Calu3 (cell line): ENCODE data around the gene MRM3. TPM values are rescaled to one million over a fixed set of nuclear protein-coding genes. Genes with fewer than 3 reads are reported as not detected.

ENCODE experiments used
- BruUV-seq: library from RNA; stranded (reverse); fragments of 400-500 nt; replicated peaks from 2 replicates; lab custom pipeline; 2021; lab: Mats Ljungman, UMichigan
- CTCF ChIA-PET: fragments of 300-600 bp; sonication (Branson Sonifier 250); formaldehyde crosslinking; loops from one replicate; lab custom pipeline; 2022; ENCODE audit warnings: antibody characterized with exemption; lab: Charles Lee
- DNase-seq: peaks from one replicate; pipeline ENCODE4 v3.0.0; 2022
- H3K27ac Mint-ChIP-seq: one replicate; pipeline ENCODE4 v1.8.0; 2022; ENCODE audit warnings: mixed read lengths; ENCODE audit not compliant: unreplicated experiment
- H3K27me3 Mint-ChIP-seq: one replicate; pipeline ENCODE4 v1.8.0; 2022; ENCODE audit warnings: mixed read lengths; ENCODE audit not compliant: unreplicated experiment
- H3K36me3 Mint-ChIP-seq: one replicate; pipeline ENCODE4 v1.8.0; 2022; ENCODE audit warnings: mild to moderate bottlenecking, moderate library complexity, mixed read lengths; ENCODE audit not compliant: insufficient read depth, unreplicated experiment
- H3K4me1 Mint-ChIP-seq: one replicate; pipeline ENCODE4 v1.8.0; 2022; ENCODE audit warnings: mild to moderate bottlenecking, low read depth, mixed read lengths; ENCODE audit not compliant: unreplicated experiment
- H3K4me3 Mint-ChIP-seq: one replicate; pipeline ENCODE4 v1.8.0; 2022; ENCODE audit warnings: mild to moderate bottlenecking, low read depth, moderate library complexity, mixed read lengths; ENCODE audit not compliant: unreplicated experiment
- H3K9me3 Mint-ChIP-seq: one replicate; pipeline ENCODE4 v1.8.0; 2022; ENCODE audit warnings: low read depth, mixed read lengths; ENCODE audit not compliant: unreplicated experiment
- CTCF ChIP-seq: fragments of 200-600 bp; IDR thresholded peaks from one replicate; pipeline ENCODE4 v1.8.0; 2022; ENCODE audit warnings: antibody characterized with exemption; ENCODE audit not compliant: unreplicated experiment
- intact Hi-C: fragments of 100-400 bp; cut with micrococcal nuclease; formaldehyde crosslinking; loops from one replicate; pipeline ENCODE4 v1.10.0; 2022; ENCODE audit not compliant: unreplicated experiment
- total RNA-seq: library from RNA; stranded (reverse); gene quantifications from 2 replicates; pipeline ENCODE4 v1.2.3, GENCODE V29; 2022

MRM3 gene
- total RNA-seq, 1 experiment from 2014 or later = 15.0 TPM

DNA sequence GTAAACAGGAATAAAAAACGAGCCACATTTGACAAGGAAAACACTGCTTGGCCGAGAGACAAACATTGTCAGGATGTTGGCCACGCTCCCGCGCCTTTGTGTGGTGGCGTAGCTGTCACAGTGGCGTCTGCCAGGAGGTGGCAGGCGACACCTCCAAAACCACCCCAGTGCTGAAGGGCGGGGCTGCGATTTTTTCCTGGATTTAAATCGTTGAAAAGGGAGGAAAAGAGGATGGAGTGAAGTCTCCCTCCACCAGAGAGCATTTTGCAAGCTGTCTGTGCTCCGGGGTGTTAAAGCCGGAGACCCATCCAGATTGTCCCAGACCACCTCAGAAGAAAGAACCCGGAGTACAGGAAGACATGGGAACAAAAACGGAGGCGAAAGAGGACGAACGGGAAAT lies 12.7 kb downstream of the MRM3 start:
- CTCF ChIA-PET = interaction anchor here (1.0 to 2.3 kb wide), 3 partner anchors 185 to 202 kb away, joined by 3 to 8 read pairs (median 7); partner anchors contain the start of genes NXN and TIMM22
- H3K4me3 Mint-ChIP-seq = no peak overlapping the region
- BruUV-seq = no TSS peak

DNA sequence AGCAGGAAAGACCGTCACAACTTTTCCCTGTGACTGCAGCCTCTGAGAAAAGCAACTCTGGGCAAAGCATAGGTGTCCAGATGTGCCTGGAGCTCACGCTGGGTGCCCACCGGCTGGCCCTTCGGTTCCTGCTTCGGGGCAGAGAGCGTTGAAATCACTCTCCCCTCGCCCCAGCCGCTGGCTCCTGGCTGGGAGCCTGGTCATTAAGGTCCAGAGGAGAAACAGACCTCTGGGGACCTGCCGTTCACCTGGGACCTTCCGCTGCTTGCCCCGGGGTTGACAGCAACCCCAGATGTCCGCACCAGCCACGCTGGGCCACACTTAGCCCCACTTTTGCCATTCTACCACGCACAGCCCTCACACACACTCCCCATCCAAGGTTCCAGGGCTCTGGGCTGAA lies 13.1 kb downstream of the MRM3 start:
- intact Hi-C loops = loop anchor here (1.0 kb wide), 1 partner anchor 186 kb away; no protein-coding TSS in a partner anchor
- Mint-ChIP-seq H3K9me3 (no peaks in the 10 kb centered on the region), H3K4me1 (no peaks in the 10 kb centered on the region), H3K4me3 (no peak overlapping the region), H3K36me3 (peaks cover 4% of the 10 kb centered on the region), H3K27ac (no peak overlapping the region), H3K27me3 (no peaks in the 10 kb centered on the region)
- CTCF ChIA-PET = interaction anchor here (1.0 to 2.3 kb wide), 3 partner anchors 184 to 201 kb away, joined by 3 to 8 read pairs (median 7); partner anchors contain the start of genes NXN and TIMM22
- no peak for TF ChIP-seq CTCF
- BruUV-seq = no TSS peak
- no peak for DNase-seq

More for the DNA sequence above, 12.7 kb downstream of the MRM3 start:
- intact Hi-C loops = loop anchor here (1.0 kb wide), 1 partner anchor 186 kb away; no protein-coding TSS in a partner anchor
- peak; percentile 64 for DNase-seq
- Mint-ChIP-seq H3K9me3 (no peaks in the 10 kb centered on the region), H3K27ac (no peak overlapping the region), H3K27me3 (no peaks in the 10 kb centered on the region), H3K36me3 (peaks cover 7% of the 10 kb centered on the region), H3K4me1 (no peaks in the 10 kb centered on the region)
- TF ChIP-seq CTCF = peak; percentile 38

GRCh38 chr17:795721-796120 lies 13.6 kb downstream of the MRM3 start:
- H3K9me3 Mint-ChIP-seq = no peaks in the 10 kb centered on the region
- no TSS peak for BruUV-seq
- no peak overlapping the region for H3K27ac Mint-ChIP-seq
- DNase-seq = no peak
- no peaks in the 10 kb centered on the region for H3K27me3 Mint-ChIP-seq
- intact Hi-C loops = loop anchor here (1.0 kb wide), 1 partner anchor 186 kb away; no protein-coding TSS in a partner anchor
- no peak overlapping the region for H3K4me3 Mint-ChIP-seq
- no peak for TF ChIP-seq CTCF
- CTCF ChIA-PET = interaction anchor here (1.4 kb wide), 1 partner anchor 185 kb away, joined by 7 read pairs; no protein-coding TSS in a partner anchor
- H3K36me3 Mint-ChIP-seq = peaks cover 4% of the 10 kb centered on the region
- H3K4me1 Mint-ChIP-seq = no peaks in the 10 kb centered on the region

- no peak for DNase-seq
- CTCF ChIA-PET = no interaction called here
- no TSS peak for BruUV-seq
- Mint-ChIP-seq H3K36me3 (peaks cover 4% of the 10 kb centered on the region), H3K4me3 (no peak overlapping the region), H3K9me3 (no peaks in the 10 kb centered on the region), H3K4me1 (no peaks in the 10 kb centered on the region), H3K27me3 (no peaks in the 10 kb centered on the region), H3K27ac (no peak overlapping the region)
- no peak for TF ChIP-seq CTCF
- intact Hi-C loops = no loop called here
Measured at GRCh38 chr17:796609-797008, 14.5 kb downstream of the MRM3 start.
